ENCODE data around the gene SHD. TPM values are rescaled to one million over a fixed set of nuclear protein-coding genes. Genes with fewer than 3 reads are reported as not detected.

SHD gene
- total RNA-seq, 1 experiment from 2014 or later = 2.0 TPM

GRCh38 chr19:4266253-4267000 lies 12.6 kb upstream of the SHD start:
- ChIA-PET POLR2A (interaction anchor here (0.6 to 1.6 kb wide), 2 partner anchors 10 to 77 kb away, joined by 3 to 10 read pairs; partner anchors contain the start of gene MPND), RAD21 (ENCODE audit: low non-redundant PET in 1 of 2, low total read pairs in 2 of 2, uncharacterized antibody in 2 of 2, unreplicated experiment in 2 of 2) (interaction anchor here (0.6 to 2.2 kb wide), 9 partner anchors 19 to 259 kb away, joined by 3 to 17 read pairs (median 4); partner anchors contain the start of genes MPND (in 1 of the 2) and YJU2 (in 1 of the 2)), CTCF (interaction anchor here (0.5 to 2.9 kb wide), 37 partner anchors 7 to 525 kb away, joined by 3 to 52 read pairs (median 5); partner anchors contain the start of genes CHAF1A, MPND, PLIN5 and SH3GL1)
- Histone ChIP-seq H4K20me1 (ENCODE audit: insufficient read depth) (no peaks in the 10 kb centered on the region), H3K9me3 (ENCODE audit: control insufficient read depth in 1 of 2, insufficient read depth in 1 of 2, low read depth in 1 of 2, low read length in 2 of 2) (no peaks in the 10 kb centered on the region), H2AFZ (ENCODE audit: low read depth, low read length, poor library complexity, severe bottlenecking) (no peak overlapping the region), H3K9me2 (ENCODE audit: insufficient read depth) (no peaks in the 10 kb centered on the region), H3K9ac (ENCODE audit: low read length) (no peak overlapping the region), H3K27ac (ENCODE audit: low read depth, low read length) (no peak overlapping the region), H3K4me2 (ENCODE audit: low read length) (no peak overlapping the region), H3K4me3 (replicated peaks in 1 of 2; ENCODE audit: low read depth in 1 of 2, low read length in 2 of 2) (no peak overlapping the region), H3K36me3 (ENCODE audit: control insufficient read depth in 1 of 2, insufficient read depth in 2 of 2, low read length in 2 of 2) (peaks cover 2 to 18% of the 10 kb centered on the region in 2 experiments; a peak in 3 of 4 replicates), H3K27me3 (ENCODE audit: insufficient read depth, low read length) (no peaks in the 10 kb centered on the region), H3K79me2 (ENCODE audit: insufficient read depth, low read length) (no peaks in the 10 kb centered on the region), H3K4me1 (ENCODE audit: control insufficient read depth in 1 of 2, insufficient read depth in 2 of 2, low read length in 2 of 2) (peaks cover 0 to 7% of the 10 kb centered on the region in 2 experiments; a peak in 1 of 4 replicates)
- intact Hi-C loops (cut with micrococcal nuclease) = loop anchor here (10.0 kb wide), 1 partner anchor 258 kb away; no protein-coding TSS in a partner anchor
- ATAC-seq = peak; percentile 3; the same call in 1 of the 2 replicates
- BruUV-seq (replicated peaks) = no TSS peak
- DNase-seq (ENCODE audit: low read depth, low spot score) = no peak
- TF ChIP-seq POLR2AphosphoS5 (IDR thresholded peaks at IDR 0.05; ENCODE audit: low read depth, low read length) = no peak
- TF ChIP-seq TCF7L2 (IDR thresholded peaks at IDR 0.05; ENCODE audit: borderline replicate concordance, extremely low read depth, insufficient read depth, insufficient read length) = no peak
- no peak for TF ChIP-seq CTCF (IDR thresholded peaks at IDR 0.05 in 2 of 3, conservative IDR thresholded peaks at IDR 0.05 in 1 of 3; ENCODE audit: borderline replicate concordance in 1 of 3, insufficient read depth in 1 of 3, low read depth in 2 of 3, low read length in 2 of 3)
- TF ChIP-seq ZFX (IDR thresholded peaks at IDR 0.05) = no peak
- TF ChIP-seq CBX3 (IDR thresholded peaks at IDR 0.05; ENCODE audit: low read depth) = no peak
- TF ChIP-seq ATF3 (IDR thresholded peaks at IDR 0.05) = no peak
- TF ChIP-seq RAD21 (IDR thresholded peaks at IDR 0.05; ENCODE audit: low read depth) = no peak
- TF ChIP-seq ZNF274 (IDR thresholded peaks at IDR 0.05; ENCODE audit: low read depth, low read length) = no peak
- TF ChIP-seq MAX (IDR thresholded peaks at IDR 0.05) = no peak
- TF ChIP-seq YY1 (IDR thresholded peaks at IDR 0.05; ENCODE audit: extremely low read depth, insufficient replicate concordance, low read depth, low read length) = no peak
- no peak for TF ChIP-seq CEBPB (IDR thresholded peaks at IDR 0.05; ENCODE audit: low read depth)
- no peak for TF ChIP-seq EZH2 (IDR thresholded peaks at IDR 0.05)
- no peak for TF ChIP-seq SRF (IDR thresholded peaks at IDR 0.05; ENCODE audit: low read depth)
- no peak for TF ChIP-seq ELF1 (IDR thresholded peaks at IDR 0.05; ENCODE audit: borderline replicate concordance, low read depth)
- no peak for TF ChIP-seq SIN3A (IDR thresholded peaks at IDR 0.05; ENCODE audit: low read depth)
- TF ChIP-seq POLR2A (IDR thresholded peaks at IDR 0.05; ENCODE audit: borderline replicate concordance, extremely low read depth, insufficient read depth, insufficient read length) = no peak
- no peak for TF ChIP-seq REST (IDR thresholded peaks at IDR 0.05; ENCODE audit: low read depth)
- TF ChIP-seq SP1 (IDR thresholded peaks at IDR 0.05; ENCODE audit: low read depth) = no peak

All from HCT116 (cell line).